GM19240 (cell line): Measurements from ENCODE around the gene COL23A1.
"Not testable (repeated sequence)": the region's sequence is repeated elsewhere in the genome, so short reads cannot be mapped to it uniquely, and the experiment has no call there.

ENCODE experiments used
- DNase-seq: peaks from one replicate; pipeline ENCODE4 v3.0.0; 2011; ENCODE audit warnings: low spot score; ENCODE audit not compliant: insufficient read length

The COL23A1 gene

GRCh38 chr5:178383301-178383918 lies 206.8 kb downstream of the COL23A1 start:
- DNase-seq = no peak

GRCh38 chr5:178382754-178383164 lies 207.4 kb downstream of the COL23A1 start:
- DNase-seq = no peak

GRCh38 chr5:178381921-178382695 lies 208.1 kb downstream of the COL23A1 start:
- no peak for DNase-seq

- DNase-seq = no peak
Observed at GRCh38 chr5:178381206-178381605, 209.0 kb downstream of the COL23A1 start.

- no peak for DNase-seq
Observed at GRCh38 chr5:178380541-178381074, 209.6 kb downstream of the COL23A1 start.

GRCh38 chr5:178380086-178380485 lies 210.1 kb downstream of the COL23A1 start:
- DNase-seq = no peak

- no peak for DNase-seq
Observed at GRCh38 chr5:178378527-178379484, 211.4 kb downstream of the COL23A1 start.

GRCh38 chr5:178377583-178378270 lies 212.5 kb downstream of the COL23A1 start:
- DNase-seq = no peak

- DNase-seq = no peak
Observed at GRCh38 chr5:178376921-178377582, 213.1 kb downstream of the COL23A1 start.

- DNase-seq = no peak
Observed at GRCh38 chr5:178375348-178375747, 214.8 kb downstream of the COL23A1 start.

GRCh38 chr5:178373711-178374110 lies 216.5 kb downstream of the COL23A1 start:
- DNase-seq = no peak

GRCh38 chr5:178372142-178372571 lies 218.0 kb downstream of the COL23A1 start:
- no peak for DNase-seq

- DNase-seq = no peak
Observed at GRCh38 chr5:178371362-178372111, 218.7 kb downstream of the COL23A1 start.

- DNase-seq = no peak
Observed at GRCh38 chr5:178370102-178370501, 220.1 kb downstream of the COL23A1 start.

- DNase-seq = not testable (repeated sequence)
Observed at GRCh38 chr5:178369469-178369868, 220.7 kb downstream of the COL23A1 start.

- DNase-seq = no peak
Observed at GRCh38 chr5:178368716-178369300, 221.4 kb downstream of the COL23A1 start.

- DNase-seq = no peak
Observed at GRCh38 chr5:178368274-178368673, 221.9 kb downstream of the COL23A1 start.

- DNase-seq = no peak
Observed at GRCh38 chr5:178367736-178368120, 222.5 kb downstream of the COL23A1 start.

GRCh38 chr5:178366998-178367735 lies 223.0 kb downstream of the COL23A1 start:
- DNase-seq = no peak
